Mononuclear cell (primary cell): ENCODE data around the gene MEDAG. TPM values are rescaled to one million over a fixed set of nuclear protein-coding genes. Genes with fewer than 3 reads are reported as not detected.

Experiments
- H3K27me3 ChIP-seq: 2 replicates; pipeline ENCODE4 v1.6.0; 2011; ENCODE audit warnings: low read length, control low read depth; ENCODE audit not compliant: insufficient read depth
- H3K4me1 ChIP-seq: 2 replicates; pipeline ENCODE4 v1.5.1; 2011; ENCODE audit warnings: mild to moderate bottlenecking, low read length, control low read depth; ENCODE audit not compliant: insufficient read depth
- H3K4me3 ChIP-seq: 2 replicates; pipeline ENCODE4 v1.5.1; 2011; ENCODE audit warnings: mild to moderate bottlenecking, low read length, moderate library complexity
- H3K9me3 ChIP-seq: 2 replicates; pipeline ENCODE4 v1.5.1; 2011; ENCODE audit warnings: low read depth, mild to moderate bottlenecking, control low read depth, low read length
- total RNA-seq: library from RNA; depleted of rRNA; stranded (reverse); fragments of >200 nt; gene quantifications from one replicate; pipeline ENCODE4 v1.2.3, GENCODE V29; 2012

MEDAG gene
- total RNA-seq, 1 donor = not detected

DNA sequence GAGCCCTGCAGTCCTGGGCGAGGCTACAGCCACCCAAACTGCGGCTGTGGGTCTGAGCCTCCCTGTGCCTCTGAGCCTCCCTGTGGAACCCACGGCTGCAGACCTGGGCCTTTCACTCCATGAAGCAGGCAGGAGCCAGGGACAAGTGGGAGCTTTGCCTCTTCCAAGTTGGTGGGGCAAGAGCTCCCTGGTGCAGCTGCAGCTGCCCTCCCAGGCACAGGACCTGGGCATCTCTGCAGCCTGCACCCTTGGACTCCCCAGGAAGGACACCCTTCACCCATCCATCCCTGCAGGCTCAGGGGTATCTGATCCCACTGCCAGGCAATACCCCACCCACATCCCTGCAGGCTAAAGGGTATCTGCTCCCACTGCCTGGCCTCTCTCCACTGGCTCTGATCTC lies 28.7 kb downstream of the MEDAG start:
- Histone ChIP-seq H3K9me3 (no peaks in the 10 kb centered on the region), H3K4me3 (no peak overlapping the region), H3K4me1 (no peaks in the 10 kb centered on the region), H3K27me3 (peaks cover 8% of the 10 kb centered on the region)

DNA sequence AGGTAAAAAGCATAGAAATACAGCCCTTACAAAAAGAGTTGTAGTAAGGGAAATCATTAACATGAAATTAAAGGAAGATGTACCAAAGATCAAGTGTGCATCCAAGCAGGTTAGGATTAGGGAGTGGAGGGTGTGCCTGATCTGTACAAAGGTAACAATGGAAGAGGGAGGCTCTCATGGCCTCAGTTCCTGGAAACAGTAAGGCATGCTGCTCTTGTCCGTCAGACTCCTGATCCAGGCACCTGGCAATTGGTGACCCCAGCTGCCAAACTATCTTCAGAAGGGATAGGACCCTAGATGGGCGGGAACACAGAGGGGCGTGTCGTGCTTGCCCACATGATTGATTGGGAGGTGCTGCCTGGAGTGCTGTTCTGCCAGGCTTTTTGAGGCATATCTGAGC lies 30.9 kb downstream of the MEDAG start:
- H3K4me1 ChIP-seq = no peaks in the 10 kb centered on the region
- H3K27me3 ChIP-seq = peaks cover 2% of the 10 kb centered on the region
- no peak overlapping the region for H3K4me3 ChIP-seq
- no peaks in the 10 kb centered on the region for H3K9me3 ChIP-seq

DNA sequence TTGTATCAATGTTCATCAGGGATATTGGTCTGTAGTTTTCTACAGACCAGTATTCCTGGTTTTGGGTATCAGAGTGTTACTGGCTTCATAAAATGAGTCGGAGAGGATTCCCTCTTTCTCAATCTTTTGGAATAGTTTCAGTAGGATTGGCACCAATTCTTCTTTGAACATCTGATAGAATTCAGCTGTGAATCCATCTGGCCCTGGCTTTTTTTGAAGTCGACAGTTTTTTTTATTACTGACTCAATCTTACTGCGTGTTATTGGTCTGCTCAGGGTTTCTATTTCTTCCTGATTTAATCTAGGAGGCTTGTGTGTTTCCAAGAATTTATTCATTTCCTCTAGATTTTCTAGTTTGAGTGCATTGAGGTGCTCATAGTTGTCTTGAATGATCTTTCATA lies 37.8 kb downstream of the MEDAG start:
- Histone ChIP-seq H3K27me3 (peaks cover 11% of the 10 kb centered on the region), H3K9me3 (peaks cover 10% of the 10 kb centered on the region), H3K4me3 (no peak overlapping the region), H3K4me1 (no peaks in the 10 kb centered on the region)

DNA sequence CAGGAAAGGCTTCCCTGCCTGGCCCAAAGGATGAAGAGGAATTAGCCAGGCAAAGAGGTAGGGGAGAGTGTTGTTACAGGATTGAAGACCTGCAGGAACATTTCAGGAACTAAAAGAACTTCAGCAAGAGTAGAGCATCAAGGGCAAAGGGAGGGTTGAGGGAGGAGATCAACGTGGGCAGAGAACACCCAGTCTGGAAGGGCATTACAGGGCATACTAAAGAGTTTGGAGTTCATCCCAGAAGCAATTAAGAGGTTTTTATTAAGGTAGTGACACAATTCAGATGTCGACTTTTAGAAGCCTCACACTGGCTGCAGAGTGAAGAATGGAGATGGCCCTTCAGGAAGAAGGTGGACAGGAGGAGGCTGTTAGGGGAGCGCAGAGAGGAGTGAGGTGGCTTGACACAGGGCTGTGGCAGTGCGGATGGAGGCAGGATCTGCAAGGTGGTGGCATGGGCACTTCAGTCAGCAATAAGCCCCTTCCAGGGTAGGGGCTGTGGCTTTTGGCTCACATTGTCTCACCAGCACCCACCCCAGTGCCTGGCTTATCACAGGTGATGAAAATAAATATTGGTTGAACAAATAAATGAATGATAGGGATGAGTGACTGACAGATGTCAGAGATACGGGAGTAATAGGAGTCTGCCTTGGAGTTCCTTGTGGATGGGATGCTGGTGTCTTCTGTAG lies 51.3 kb downstream of the MEDAG start:
- H3K9me3 ChIP-seq = no peaks in the 10 kb centered on the region
- H3K4me3 ChIP-seq = no peak overlapping the region
- H3K4me1 ChIP-seq = no peaks in the 10 kb centered on the region
- peaks cover 13% of the 10 kb centered on the region for H3K27me3 ChIP-seq

DNA sequence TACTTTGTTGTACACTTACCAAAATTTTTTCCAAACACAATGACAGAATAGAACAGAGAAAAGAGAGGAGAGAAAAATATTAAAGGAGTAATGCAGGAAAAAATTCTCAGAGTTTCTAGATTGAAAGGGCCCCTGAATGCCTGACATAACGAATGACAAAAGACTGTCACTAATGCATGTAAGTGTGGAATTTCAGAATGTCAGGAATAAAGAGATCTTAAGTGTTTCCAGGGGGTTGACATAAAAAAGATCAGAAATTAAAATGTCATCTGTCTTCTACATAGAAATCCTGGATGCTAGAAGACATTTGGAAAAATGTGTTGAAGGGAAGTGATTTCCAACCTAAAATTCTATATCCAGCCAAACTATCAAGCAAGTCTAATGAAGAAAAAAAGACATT lies 53.6 kb downstream of the MEDAG start:
- Histone ChIP-seq H3K4me3 (no peak overlapping the region), H3K27me3 (peaks cover 5% of the 10 kb centered on the region), H3K9me3 (no peaks in the 10 kb centered on the region), H3K4me1 (no peaks in the 10 kb centered on the region)

DNA sequence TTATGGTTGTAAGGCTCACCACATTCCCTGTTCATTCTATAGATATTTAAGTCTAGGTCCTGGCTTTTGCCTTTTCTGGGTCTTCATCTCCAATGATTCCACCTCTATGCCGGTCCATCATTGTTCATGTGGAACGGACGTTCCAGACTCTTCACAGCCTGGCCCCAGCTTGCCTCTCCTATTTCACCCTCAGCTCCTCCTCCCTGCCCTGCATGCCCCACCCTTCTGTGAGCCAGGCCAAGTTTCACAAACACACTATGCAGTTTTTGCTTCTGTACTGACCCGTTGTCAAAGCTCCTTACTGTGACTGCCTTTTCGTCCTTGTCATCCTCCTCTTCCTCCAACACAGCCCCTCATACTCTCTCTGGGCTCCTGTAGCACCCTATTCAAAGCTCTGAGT lies 57.7 kb downstream of the MEDAG start:
- Histone ChIP-seq H3K4me1 (no peaks in the 10 kb centered on the region), H3K27me3 (peaks cover 11% of the 10 kb centered on the region), H3K4me3 (no peak overlapping the region), H3K9me3 (no peaks in the 10 kb centered on the region)

DNA sequence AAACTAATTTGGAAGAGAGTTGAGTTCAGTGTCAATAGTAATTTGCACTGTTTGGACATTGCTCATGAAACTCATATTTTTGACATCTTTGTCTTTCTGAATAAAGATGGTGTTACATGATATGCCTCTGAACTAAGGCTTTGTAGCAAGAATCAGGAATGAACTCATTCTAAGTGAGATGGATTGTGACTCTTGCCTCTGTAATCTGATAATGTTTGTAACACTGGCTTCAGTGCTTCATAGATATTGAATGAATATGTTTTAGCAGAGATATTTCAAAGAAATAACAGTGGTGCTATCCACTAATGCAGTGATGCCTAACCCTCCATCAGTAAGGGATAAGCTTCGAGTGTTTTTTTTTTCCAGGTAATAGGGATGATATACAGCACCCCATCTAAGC lies 59.3 kb downstream of the MEDAG start:
- H3K4me1 ChIP-seq = no peaks in the 10 kb centered on the region
- no peaks in the 10 kb centered on the region for H3K9me3 ChIP-seq
- no peak overlapping the region for H3K4me3 ChIP-seq
- H3K27me3 ChIP-seq = peaks cover 11% of the 10 kb centered on the region

DNA sequence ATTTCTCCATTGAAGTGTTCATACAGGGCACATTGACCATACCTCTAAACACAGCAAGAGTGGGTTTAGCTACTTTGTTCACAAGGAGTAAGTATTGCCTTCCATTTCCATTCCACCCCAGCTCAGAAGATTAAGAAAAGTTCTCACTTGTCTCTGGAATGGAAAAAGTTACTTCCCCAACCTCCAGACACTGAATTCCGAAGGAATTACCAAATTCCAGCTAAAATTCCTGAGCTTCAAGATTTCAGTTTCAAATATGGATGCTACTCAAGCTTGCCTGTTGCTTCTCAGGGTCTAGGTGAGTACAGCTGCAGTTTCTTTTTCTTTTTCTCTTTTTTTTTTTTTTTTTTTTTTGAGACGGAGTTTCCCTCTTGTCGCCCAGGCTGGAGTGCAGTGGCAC lies 60.0 kb downstream of the MEDAG start:
- Histone ChIP-seq H3K27me3 (peaks cover 11% of the 10 kb centered on the region), H3K4me3 (no peak overlapping the region), H3K9me3 (no peaks in the 10 kb centered on the region), H3K4me1 (no peaks in the 10 kb centered on the region)

DNA sequence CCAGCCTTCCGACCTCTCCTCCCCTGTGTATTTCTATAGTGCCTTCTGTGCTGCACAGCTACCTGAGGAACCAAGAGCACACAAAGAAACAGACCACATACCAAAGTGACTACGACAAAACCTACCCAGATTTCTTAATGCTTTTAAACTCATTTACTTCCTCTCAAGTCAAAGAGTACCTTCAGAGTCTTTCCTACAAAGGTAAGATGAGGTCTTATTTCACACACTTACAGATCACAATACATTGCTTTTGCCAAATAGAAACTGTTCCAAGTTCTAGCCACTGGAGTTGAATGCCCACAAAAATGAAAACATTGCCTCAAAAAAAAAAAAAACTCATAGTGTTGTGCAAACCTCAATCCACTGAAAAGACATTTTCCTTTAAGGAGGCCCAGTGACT lies 62.8 kb downstream of the MEDAG start:
- H3K4me1 ChIP-seq = no peaks in the 10 kb centered on the region
- no peak overlapping the region for H3K4me3 ChIP-seq
- peaks cover 10% of the 10 kb centered on the region for H3K27me3 ChIP-seq
- H3K9me3 ChIP-seq = no peaks in the 10 kb centered on the region

DNA sequence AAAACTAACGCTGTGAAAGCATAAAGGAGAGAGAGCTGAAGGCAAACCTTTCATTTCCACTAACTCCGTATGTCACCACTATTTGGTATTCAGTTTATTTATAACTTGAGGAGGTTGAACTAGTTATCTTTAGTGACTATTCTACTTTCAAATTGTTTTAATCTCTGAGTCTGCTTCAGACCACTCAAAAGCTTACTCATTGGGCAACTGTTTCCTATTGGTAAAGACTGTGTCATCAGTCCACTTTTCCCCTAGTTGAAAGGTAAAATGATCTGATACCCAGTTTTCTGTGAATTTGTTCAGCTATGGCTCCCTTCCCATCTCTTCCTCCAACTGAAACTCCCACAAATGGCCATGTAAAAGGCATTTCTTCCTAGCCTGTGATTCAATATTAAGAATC lies 65.5 kb downstream of the MEDAG start:
- H3K4me3 ChIP-seq = no peak overlapping the region
- no peaks in the 10 kb centered on the region for H3K9me3 ChIP-seq
- peaks cover 10% of the 10 kb centered on the region for H3K27me3 ChIP-seq
- H3K4me1 ChIP-seq = no peaks in the 10 kb centered on the region

DNA sequence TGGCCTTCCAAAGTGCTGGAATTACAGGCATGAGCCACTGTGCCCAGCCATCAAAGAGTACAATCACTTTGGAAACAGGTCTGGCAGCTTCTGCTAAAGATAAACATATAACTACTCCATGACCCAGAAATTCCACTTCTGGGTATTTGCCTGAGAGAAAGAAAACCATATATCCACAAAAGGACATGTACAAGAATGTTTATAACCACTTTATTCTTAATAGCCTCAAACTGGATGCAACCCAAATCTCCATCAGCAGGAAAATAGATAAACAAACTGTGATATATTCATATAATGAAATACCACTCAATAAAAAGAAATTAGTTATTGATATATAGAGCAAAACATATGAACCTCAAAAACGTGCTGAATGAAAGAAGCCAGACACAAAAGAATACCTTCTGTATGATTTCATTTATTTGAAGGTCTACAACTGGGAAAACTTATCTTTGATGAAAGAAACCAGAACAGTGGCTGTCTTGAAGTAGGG lies 66.9 kb downstream of the MEDAG start:
- H3K4me3 ChIP-seq = no peak overlapping the region
- peaks cover 10% of the 10 kb centered on the region for H3K27me3 ChIP-seq
- no peaks in the 10 kb centered on the region for H3K4me1 ChIP-seq
- no peaks in the 10 kb centered on the region for H3K9me3 ChIP-seq

DNA sequence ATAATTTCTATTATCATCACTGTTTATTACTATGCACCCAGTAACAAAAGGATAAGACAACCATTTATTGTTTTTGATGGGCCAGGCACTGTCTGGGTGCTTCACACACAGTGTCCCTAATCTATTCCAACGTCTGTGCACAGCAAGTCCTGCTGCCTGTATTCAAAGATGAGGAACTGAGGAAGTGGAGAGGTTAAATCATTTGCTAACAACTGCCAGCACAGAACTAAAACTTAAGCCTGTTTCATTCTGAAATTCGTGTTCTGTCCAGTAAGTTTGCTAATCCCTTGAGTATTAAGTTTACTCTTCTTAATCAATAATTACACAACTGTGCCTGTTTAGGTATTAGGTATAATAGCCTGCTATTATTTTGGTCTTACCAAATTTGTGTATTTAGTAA lies 68.3 kb downstream of the MEDAG start:
- Histone ChIP-seq H3K27me3 (peaks cover 10% of the 10 kb centered on the region), H3K4me3 (no peak overlapping the region), H3K4me1 (no peaks in the 10 kb centered on the region), H3K9me3 (no peaks in the 10 kb centered on the region)

Other genes with a start within 250 kb of the MEDAG start
- gene ALOX5AP, start 170.7 kb upstream of the MEDAG start, total RNA-seq = 48.2 TPM
- not detected for gene TEX26, start 26.4 kb downstream of the MEDAG start, total RNA-seq